Muscle of arm (tissue), 12 donors: Measurements from ENCODE around the gene GARIN5A. TPM values are rescaled to one million over a fixed set of nuclear protein-coding genes. Genes with fewer than 3 reads are reported as not detected.

ENCODE experiments used
- DNase-seq: peaks from one replicate; pipeline ENCODE4 v3.0.0-alpha.2; 2013
- polyA plus RNA-seq, 12 donors: library from polyadenylated mRNA; unstranded; fragments of 120-200 nt; gene quantifications; one replicate each; pipeline ENCODE4 v1.2.1, GENCODE V29; 2013; ENCODE audit not compliant: insufficient read length in 12 of 12

The GARIN5A gene
- polyA plus RNA-seq, 12 donors = 2.4 to 6.8 (median 3.9) TPM; not detected in 2

- no peak for DNase-seq
These were observed 41.0 kb downstream of the GARIN5A start for GRCh38 chr19:50435627-50436026.

- DNase-seq = no peak
These were observed 41.4 kb downstream of the GARIN5A start for GRCh38 chr19:50435221-50435620.

- DNase-seq = no peak
These were observed 42.1 kb downstream of the GARIN5A start for GRCh38 chr19:50434525-50434924.

- no peak for DNase-seq
These were observed 43.2 kb downstream of the GARIN5A start for GRCh38 chr19:50433201-50434180.

GRCh38 chr19:50432221-50433028 is 44.2 kb downstream of the GARIN5A start, which contains the start of gene MYBPC2:
Gene MYBPC2, plus strand, starts transcription at chr19:50432892. Its CDS starts 62 bp downstream, at chr19:50432954.
- DNase-seq = peak; percentile 39

GRCh38 chr19:50431343-50432220 is 45.1 kb downstream of the GARIN5A start:
- DNase-seq = peak; percentile 91

- DNase-seq = no peak
These were observed 45.7 kb downstream of the GARIN5A start for GRCh38 chr19:50430888-50431342.

- DNase-seq = no peak
These were observed 47.7 kb downstream of the GARIN5A start for GRCh38 chr19:50428772-50429463.

GRCh38 chr19:50427997-50428425 is 48.6 kb downstream of the GARIN5A start:
- DNase-seq = peak; percentile 87

GRCh38 chr19:50427318-50427925 is 49.2 kb downstream of the GARIN5A start:
- no peak for DNase-seq

GRCh38 chr19:50425581-50425980 is 51.1 kb downstream of the GARIN5A start:
- DNase-seq = no peak

- DNase-seq = no peak
These were observed 53.2 kb downstream of the GARIN5A start for GRCh38 chr19:50423279-50424113.

- no peak for DNase-seq
These were observed 54.0 kb downstream of the GARIN5A start for GRCh38 chr19:50422397-50423278.

GRCh38 chr19:50420808-50421207 is 55.8 kb downstream of the GARIN5A start:
- DNase-seq = no peak

- no peak for DNase-seq
These were observed 56.5 kb downstream of the GARIN5A start for GRCh38 chr19:50420127-50420526.

- DNase-seq = no peak
These were observed 57.0 kb downstream of the GARIN5A start for GRCh38 chr19:50419580-50420035.

- no peak for DNase-seq
These were observed 57.5 kb downstream of the GARIN5A start for GRCh38 chr19:50419022-50419579.
